OCI-M2 (cell line): ENCODE measurements around the gene AHRR.
"Not testable (repeated sequence)": the region's sequence is repeated elsewhere in the genome, so short reads cannot be mapped to it uniquely, and the experiment has no call there.

Source experiments
- DNase-seq: peaks from one replicate; lab custom pipeline; 2025; ENCODE audit not compliant: unreplicated experiment; lab: John Stamatoyannopoulos, UW

AHRR gene

GRCh38 chr5:305459-305858 is 16.1 kb upstream of the AHRR start:
- no peak for DNase-seq

GRCh38 chr5:306011-306805 is 15.3 kb upstream of the AHRR start:
- no peak for DNase-seq

DNA sequence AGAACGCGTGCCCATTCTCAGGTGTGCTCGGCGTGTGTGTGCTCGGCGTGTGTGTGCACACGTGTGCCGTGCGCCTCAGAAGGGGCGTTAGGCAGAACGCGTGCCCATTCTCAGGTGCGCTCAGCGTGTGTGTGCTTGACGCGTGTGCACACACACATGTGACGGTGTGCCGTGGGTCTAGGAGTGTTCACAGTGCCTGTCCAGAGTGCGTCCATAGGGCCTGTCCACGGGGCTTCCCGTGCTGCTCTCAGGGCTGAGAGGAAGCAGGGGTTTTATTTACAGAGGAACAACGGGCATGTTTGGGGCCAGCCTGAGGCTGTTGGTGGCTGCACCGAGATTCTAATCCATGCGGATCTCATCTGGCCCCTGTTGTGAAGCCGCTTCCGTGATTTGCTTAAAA is 14.2 kb upstream of the AHRR start:
- DNase-seq: no peak

- no peak for DNase-seq
Measured at GRCh38 chr5:307794-308579, 13.5 kb upstream of the AHRR start.

- DNase-seq: no peak
Measured at GRCh38 chr5:308672-309271, 12.7 kb upstream of the AHRR start.

DNA sequence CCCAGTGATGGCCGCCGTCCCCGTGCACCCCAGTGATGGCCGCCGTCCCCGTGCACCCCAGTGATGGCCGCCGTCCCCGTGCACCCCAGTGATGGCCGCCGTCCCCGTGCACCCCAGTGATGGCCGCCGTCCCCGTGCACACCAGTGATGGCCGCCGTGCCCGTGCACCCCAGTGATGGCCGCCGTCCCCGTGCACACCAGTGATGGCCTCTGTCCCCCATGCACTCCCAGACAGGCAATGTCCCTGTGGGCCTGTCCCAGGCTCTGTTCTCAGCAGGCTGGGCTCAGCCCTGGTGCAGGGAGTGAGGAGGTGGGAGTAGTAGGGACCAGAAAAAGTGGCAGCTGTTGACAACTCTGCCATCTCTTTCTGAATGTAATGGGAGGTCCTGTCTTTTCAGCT is 11.7 kb upstream of the AHRR start:
- not testable (repeated sequence) for DNase-seq

DNA sequence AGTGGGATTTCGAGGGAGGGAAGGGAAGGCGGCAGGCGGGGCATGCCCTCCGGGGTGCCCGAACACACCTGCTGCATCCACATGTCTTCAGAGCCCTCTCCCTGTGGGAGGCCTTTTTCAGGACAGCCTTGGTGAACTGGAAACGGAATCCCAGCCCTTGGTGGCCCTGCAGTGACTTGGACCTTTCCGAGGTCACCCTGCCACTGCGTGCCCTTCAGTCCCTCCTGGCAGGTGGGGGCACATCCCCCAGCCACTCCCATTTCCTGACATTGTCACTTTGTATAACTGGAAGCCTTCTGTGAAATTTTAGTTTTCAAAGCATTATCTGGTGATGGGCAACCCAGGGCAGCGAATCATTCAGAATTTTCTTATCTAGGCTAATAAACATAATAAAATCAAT is 11.0 kb upstream of the AHRR start:
- no peak for DNase-seq

DNA sequence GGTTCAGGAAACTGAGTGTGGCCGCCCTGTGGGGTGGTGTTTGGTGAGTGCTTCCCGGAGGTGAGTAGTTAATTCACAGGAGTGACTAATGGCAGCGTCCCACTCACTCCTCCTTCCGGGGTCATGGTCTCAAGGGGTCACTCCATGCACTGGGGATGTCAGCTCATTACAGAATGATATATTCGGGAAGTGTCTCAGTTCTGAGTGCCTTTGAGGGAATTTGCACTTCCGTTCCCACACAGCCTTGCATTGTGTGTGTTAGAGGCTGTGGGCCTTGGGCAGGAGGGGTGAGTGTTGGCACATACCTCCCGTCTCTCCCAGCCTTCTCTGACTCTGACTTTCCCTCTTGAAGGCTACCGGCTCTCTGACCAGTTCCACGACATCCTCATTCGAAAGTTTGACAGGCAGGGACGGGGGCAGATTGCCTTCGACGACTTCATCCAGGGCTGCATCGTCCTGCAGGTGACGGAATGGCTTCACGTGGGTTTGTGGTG is 10.5 kb upstream of the AHRR start:
- DNase-seq: no peak

DNA sequence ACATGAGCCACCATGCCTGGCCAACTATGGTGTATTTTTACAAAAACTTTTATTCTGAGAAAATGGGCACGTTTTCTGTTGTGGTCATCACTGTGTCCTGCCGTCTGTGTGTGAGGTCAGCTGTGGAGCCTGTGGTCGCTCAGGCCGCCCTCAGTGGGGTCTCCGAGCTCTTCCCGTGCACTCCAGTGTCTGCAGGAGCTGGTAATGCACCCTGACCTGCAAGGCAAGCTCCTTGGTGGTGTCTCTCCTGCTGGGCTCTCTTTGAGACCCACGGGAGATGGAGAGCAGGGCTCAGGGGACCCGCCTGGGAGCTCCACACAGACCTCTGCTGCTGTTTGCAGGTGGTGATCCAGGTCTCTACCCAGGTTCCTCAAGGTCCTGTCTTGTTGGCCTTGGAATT is 9.6 kb upstream of the AHRR start:
- no peak for DNase-seq

- no peak for DNase-seq
Measured at GRCh38 chr5:312845-313244, 8.7 kb upstream of the AHRR start.

GRCh38 chr5:313265-313664 is 8.2 kb upstream of the AHRR start:
- no peak for DNase-seq

GRCh38 chr5:313806-314376 is 7.6 kb upstream of the AHRR start:
- no peak for DNase-seq

DNA sequence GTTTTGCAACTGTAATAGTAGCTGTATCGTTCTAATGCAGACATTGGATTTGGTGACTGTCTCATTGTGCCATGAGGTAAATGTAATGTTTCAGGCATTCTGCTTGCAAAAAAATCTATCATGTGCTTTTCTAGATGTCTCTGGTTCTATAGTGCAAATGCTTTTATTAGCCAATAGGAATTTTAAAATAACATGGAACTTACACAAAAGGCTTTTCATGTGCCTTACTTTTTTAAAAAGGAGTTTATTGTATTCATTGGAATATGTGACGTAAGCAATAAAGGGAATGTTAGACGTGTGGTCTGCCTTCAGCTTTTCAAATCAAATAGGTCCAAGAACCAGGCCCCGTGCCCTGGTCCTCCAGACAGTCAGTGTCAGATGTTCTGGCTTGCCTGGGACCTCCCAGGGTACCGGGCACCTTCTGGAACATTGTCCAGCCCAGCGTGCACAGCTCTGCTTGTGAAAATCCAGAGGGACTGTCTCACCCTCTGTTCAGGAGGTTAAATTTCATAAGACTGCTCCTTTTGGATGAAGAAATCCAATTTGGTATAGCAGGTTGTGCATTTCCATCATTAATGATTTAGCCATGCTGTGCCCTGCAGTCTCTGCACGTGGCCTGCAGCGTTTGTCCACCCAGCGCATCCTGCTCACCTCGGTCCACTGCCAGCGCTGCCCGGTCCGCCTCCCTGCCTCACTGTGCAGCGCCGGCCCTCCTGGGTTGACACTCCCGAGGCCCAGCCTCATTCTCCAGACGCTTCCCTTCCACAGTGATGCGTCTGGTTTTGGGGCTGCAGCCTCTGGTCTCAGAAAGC is 6.6 kb upstream of the AHRR start:
- DNase-seq: no peak

GRCh38 chr5:315488-316209 is 5.9 kb upstream of the AHRR start:
- DNase-seq: no peak

GRCh38 chr5:316210-317085 is 5.1 kb upstream of the AHRR start:
- no peak for DNase-seq

GRCh38 chr5:317086-317811 is 4.3 kb upstream of the AHRR start:
- no peak for DNase-seq

DNA sequence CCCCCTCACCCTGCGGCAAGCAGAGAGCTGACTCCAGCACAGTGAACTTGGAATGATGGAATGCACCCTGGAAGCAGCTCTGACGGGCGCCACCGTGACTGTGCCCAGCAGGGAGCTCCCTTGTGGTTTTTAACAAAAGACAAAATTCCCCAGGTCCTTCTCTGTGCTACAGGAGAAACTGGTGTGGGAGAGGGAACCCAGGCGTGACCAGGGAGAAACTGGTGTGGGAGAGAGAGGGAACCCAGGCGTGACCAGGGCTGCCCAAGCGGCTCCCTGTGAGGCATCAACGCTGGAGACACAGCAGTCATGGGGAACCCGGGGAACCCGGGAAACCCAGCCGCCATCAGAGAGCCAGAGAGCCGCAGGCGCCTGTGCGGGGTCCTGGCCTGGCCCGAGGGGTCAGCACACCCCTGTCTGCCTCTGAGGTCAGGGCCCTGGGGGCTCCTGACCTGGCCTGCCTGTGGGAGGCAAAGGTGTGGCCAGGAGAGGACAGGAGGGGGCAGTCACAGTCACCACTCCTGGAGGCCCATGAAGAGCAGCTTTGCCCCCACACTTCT is 3.1 kb upstream of the AHRR start:
- DNase-seq: no peak

- no peak for DNase-seq
Measured at GRCh38 chr5:318931-319601, 2.4 kb upstream of the AHRR start.
